ENCODE measurements around the gene PHF21B.

The PHF21B gene

DNA sequence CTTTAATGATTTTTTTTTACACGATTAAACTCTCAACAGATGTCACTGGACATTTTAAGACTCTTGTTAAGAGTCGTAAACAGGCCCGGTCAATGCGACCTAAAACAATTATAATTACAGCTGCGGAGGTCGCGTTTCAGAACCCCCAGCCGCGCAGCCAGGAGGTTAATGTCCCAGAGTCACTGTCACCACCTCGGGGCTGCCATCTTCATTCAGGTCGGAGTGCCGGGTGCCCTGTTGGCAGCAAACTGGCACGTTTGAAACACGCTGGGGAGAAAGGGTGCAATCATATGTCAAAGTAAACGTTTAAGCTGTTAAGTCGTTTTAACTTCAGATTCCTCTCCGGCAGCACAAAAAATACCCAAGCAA, 711 bp upstream of the PHF21B start:
- DNase-seq = no peak

- DNase-seq = no peak
Measured at GRCh38 chr22:45008751-45009605, 827 bp downstream of the PHF21B start.

DNA sequence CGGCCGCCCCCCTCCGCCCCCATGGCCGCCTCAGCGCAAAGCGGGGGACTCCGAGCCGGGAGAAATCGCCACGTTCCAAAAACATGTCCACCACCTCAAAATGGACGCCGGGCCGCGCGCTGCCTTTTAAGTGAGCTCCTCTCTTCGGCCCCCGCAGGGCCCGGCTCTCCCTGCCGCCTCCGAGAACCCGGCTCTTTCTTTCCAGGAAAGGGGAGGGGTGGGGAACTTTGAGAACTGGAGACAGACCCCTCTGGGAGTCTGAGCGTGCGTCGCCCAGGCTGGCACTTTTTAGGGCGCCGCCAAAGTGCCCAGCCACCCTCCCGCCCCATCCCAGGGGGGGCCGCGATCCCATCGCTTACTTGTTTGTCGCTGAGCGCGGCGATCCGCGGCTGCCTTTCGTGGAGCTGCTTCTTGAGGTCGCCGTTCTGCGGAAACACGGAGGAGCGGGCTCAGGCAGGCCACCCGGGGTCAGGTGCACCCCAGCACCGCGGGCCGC, 1.6 kb downstream of the PHF21B start:
- no peak for DNase-seq

DNA sequence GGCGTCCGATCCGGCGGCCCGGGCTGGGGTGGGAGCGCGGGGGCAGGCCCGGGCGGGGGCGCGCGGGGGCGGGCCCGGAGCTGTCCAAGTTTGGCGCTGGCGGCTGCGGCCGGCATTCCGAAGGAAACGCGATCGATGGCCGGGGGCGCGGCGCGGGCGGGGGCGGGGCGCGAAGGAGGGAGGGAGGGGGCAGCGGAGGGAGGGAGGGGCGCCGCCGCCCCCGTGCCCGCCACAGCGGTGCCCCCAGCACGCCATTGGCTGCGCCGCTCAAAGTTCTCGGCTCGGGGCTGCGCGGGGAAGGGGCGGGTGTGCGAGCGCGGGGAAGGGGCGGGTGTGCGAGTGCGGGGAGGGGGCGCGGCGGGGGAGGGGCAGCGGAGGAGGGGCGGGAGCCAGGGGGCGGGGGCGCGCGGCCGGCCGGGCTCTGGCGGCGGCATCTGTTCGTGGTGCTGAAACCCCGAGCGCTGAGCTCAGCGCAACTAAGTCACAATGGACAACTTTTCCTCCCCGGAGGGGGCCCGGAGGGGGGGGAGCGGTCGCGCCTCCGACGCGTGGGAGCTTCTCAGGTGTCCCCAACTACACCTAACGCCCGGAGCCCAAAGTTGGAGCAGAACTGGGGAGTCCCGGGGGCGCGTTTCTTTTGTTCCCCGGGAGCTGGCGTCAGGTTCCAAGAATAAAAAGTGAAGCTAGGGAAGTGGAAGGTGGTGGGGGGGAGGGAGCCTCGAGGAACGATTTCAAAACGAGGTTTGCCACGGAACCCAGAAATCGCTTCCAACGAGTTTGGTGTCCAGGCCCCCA, 2.2 kb downstream of the PHF21B start:
- no peak for DNase-seq

DNA sequence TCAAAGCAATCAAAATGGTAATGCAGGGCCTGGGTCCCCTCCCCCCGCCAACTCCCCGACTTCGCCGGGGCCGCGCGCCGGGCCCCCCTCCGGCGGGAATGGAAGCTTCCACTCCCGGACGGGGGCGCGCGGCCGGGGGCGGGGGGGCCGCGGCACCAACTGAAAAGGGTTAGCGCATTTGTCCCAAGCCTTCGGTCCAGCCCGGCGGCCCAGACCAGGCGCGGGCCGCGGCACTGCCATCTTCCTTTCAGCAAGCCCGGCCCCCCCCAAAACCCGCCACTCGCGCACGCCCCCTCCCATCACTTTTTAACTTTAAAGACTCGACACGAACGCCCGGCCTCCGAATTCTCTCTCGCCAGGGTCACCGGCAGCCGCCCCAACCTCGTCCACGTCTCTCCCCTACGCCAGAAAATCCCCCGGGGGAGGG, 2.8 kb downstream of the PHF21B start:
- DNase-seq = no peak

DNA sequence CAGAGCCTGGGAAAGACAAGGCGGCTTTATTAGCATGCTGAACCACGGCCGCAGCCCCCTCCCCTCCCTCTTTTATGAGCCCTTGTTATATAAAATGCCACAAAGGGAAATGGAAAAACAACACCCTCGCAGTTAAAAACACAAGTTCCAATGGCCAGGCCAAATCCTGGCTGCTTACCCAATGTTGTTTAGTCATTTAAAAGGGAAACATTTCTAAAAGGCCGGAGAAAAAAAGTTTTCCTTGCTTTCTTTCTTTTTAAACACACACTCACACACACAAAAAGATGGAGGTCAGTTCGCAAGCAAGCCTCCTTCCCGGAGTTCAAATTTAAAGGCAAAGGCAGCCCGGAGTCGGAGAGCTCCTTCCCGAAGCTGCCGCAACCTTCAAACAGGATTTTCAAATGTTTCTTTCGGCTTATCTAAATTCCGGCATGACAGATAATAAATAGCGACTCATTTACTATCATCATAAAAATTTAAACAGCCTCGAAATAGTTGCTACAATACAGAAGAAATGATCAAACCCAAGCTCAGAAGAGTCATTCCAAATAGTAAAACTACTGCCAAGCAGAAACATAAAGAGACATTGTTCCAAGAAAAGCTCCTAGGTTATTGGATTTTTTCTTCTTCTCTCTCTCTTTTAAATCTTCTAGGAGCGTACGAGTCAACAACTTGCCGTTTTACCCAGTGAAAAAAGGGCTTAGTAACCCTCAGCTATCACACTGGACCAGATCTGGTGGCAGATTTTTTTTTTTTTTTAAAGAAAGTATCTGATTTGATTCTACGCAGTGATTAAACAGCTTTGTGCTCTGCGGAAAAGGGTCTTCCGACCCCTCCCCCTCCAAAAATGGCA, 3.5 kb downstream of the PHF21B start:
- DNase-seq = no peak

GRCh38 chr22:45001653-45002052, 8.2 kb downstream of the PHF21B start:
- DNase-seq = no peak

DNA sequence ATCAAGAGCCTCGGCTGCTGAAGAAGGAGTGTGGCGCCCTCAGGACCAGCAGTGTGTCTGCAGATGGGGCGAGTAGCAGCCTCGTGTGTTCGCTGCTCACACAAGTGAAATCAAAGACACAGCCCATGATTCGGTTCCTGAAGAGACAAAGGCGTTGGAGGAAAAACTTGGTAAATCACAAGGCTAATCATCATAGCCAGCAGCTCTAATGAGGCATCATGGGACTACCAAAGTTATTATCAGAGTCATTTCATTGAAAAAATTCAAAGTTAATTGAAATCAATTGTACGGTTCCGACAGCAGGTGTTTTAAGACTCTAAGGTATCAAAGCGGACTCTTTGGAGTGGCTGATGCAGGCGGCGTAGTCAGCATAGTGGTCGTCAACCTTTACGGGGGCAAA, 9.5 kb downstream of the PHF21B start:
- DNase-seq = no peak

DNA sequence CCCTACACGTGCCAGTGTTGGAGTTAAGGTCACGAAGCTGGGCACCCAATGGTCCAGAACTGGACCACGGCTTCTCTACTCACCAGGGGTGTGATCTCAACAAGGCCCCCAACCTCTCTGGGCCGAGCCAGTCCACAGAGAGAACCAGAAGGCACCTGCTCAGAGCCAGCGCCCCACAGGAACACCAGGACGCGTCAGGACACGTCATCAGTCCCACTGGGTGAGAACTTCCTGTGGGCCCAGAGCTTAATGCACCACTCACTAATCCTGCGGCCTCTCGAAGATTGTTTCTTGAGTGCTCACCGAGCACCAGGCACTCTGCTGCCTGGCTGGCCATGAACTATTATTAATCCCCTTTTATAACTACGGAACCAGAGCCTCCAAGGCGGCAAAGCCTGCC, 10.1 kb downstream of the PHF21B start:
- DNase-seq = no peak

GRCh38 chr22:44999231-44999630, 10.6 kb downstream of the PHF21B start:
- DNase-seq = no peak

DNA sequence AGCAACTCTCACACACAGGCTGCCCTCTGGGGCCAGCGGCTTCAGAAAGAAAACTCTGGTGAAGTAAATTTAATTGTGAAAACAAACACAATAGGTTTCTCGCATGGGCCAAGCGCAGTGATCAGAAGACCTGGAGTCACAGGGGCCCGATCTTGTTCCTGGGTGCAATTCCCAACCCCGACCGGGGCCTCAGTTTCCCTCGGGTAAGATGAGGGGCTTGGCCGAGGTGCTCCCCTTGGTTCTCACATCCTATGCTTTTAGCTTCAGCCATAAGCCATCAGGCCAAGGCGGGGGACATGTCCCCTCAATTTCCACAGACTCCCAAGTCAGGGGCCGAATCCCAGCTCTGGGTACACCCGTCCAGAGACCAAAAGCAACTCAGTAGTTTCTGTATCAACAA, 11.5 kb downstream of the PHF21B start:
- no peak for DNase-seq

- no peak for DNase-seq
Measured at GRCh38 chr22:44997060-44997459, 12.7 kb downstream of the PHF21B start.

DNA sequence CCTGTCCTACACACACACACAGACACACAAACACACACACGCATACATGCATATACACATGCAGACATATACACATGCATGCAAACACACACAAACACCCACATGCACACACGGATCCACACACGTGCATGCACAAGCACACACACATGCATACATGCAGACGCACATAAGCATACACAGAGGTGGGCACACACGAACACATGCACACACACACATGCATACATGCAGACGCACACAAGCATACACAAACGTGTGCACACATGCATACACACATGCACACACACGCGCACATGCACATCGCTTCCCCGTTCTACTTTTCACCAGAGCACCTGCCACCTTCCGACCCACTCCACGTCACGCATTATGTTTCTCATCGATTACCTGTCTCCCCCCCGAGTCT, 13.2 kb downstream of the PHF21B start:
- no peak for DNase-seq

GRCh38 chr22:44996120-44996519, 13.7 kb downstream of the PHF21B start:
- DNase-seq = no peak

- no peak for DNase-seq
Measured at GRCh38 chr22:44995715-44996114, 14.1 kb downstream of the PHF21B start.

DNA sequence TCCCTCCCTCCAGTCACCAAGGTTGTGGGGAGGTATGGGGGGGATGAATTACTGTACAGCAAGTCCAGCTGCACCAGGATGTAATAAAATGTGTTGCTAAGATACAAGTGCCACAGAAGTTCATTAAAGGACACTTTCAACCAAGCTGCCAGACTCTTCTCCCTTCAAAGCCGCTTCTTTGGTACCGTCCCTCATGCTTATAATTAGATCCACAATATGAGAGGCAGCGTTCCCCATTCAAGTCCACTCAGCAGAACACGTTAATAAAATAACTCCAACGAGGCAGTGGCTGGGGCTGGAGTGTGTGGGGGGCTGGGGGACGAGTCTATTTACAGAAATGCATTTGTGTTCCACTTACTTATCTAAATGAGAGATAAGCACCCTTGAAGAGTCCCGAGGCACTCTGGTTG, 14.7 kb downstream of the PHF21B start:
- no peak for DNase-seq

DNA sequence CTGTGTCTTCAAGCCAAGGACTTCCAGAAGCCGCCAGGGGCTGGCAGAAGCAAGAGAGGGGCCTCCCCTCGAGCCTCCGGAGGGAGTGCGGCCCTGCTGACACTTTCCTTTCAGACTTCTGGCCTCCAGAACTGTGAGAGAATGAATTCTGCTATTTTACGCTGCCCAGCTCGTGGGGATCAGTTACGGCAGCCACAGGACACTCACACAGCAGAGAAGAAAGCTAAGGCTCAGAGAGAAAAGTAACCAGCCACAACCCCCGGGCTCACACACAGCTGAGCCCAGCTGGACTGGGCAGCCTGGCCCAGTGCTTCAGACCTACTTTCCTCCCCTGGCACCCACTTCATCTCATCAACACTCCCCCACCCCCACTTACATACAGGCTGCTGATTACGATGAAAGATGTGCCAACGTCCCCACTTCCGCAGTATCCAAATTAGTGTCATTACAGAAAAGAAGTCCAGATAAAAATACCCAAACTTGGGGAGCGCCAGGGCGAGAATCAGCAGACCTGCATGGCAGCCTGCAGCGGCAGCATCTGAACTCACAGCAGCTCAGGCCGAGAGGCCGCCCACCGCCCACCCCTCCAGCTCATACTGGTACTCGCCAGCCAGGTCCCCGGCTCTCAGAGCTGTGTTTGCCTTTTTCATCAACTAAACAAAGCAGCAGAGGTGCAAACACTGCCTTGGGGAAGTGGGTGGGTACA, 15.3 kb downstream of the PHF21B start:
- DNase-seq = no peak

- no peak for DNase-seq
Measured at GRCh38 chr22:44992166-44992565, 17.6 kb downstream of the PHF21B start.

GRCh38 chr22:44991218-44991617, 18.6 kb downstream of the PHF21B start:
- no peak for DNase-seq

DNA sequence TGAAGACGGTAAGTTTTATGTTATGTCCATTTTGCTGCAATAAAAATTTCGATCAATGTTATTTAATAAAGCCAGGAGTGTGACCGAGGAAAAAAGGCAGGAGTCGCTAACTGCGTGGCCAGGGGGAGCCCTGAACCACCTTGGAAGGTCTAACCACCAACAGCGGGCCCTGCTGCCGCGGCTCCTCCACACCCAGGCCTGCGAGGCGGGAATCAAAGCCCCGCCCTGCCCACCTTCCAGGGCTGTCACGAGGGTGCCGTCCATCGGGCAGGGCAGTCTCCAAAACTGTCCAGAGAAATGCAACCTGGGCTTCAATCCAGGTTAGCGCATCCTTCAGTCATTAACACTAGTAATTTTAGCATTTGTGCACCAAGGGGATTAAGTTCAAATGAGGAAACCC, 19.0 kb downstream of the PHF21B start:
- DNase-seq = no peak

- no peak for DNase-seq
Measured at GRCh38 chr22:44990328-44990727, 19.5 kb downstream of the PHF21B start.

DNA sequence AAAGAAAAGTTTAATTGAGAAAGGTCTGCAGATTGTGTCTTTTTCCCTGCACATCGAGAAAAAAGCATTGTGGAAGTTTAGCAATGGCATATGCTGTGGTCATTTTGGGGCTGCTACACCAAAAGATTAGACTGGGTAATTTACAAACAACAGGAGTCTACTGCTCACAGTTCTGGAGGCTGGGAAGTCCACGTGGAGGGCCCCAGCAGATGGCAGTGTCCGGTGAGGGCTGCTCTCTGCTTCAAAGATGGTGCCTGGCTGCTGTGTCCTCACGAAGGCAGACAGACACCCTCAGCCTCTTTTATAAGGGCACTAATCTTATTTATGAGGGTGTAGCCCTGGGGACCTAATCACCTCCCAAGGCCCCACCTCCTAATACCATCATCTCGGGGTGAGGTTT, 21.1 kb downstream of the PHF21B start:
- no peak for DNase-seq

DNA sequence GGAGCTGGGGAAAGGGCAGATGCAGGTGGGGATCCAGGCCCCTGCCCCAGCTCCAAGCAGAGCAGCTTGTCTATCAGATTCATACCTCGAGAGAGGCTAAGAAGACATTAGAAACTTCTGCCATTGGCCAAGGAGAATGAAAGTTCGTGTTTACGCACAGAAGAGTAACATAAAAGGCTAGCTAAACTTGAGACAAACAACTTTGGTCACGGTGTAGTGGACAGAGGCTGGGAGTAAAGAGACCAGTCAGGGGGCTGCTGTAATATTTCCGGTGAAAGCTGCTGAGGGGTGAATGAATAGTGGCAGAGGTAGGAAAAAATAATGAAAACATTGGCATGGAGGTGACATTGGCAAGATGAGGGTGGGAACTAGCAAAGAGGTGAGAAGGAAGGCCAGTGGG, 22.9 kb downstream of the PHF21B start:
- no peak for DNase-seq

Measured in NCI-H1092 (cell line).